NCI-H1048 (cell line): Measurements from ENCODE around the gene NEU1.
"Not testable (repeated sequence)": the region's sequence is repeated elsewhere in the genome, so short reads cannot be mapped to it uniquely, and the experiment has no call there.

Source experiments
- DNase-seq: peaks from one replicate; lab custom pipeline; 2025; lab: John Stamatoyannopoulos, UW

NEU1 gene

DNA sequence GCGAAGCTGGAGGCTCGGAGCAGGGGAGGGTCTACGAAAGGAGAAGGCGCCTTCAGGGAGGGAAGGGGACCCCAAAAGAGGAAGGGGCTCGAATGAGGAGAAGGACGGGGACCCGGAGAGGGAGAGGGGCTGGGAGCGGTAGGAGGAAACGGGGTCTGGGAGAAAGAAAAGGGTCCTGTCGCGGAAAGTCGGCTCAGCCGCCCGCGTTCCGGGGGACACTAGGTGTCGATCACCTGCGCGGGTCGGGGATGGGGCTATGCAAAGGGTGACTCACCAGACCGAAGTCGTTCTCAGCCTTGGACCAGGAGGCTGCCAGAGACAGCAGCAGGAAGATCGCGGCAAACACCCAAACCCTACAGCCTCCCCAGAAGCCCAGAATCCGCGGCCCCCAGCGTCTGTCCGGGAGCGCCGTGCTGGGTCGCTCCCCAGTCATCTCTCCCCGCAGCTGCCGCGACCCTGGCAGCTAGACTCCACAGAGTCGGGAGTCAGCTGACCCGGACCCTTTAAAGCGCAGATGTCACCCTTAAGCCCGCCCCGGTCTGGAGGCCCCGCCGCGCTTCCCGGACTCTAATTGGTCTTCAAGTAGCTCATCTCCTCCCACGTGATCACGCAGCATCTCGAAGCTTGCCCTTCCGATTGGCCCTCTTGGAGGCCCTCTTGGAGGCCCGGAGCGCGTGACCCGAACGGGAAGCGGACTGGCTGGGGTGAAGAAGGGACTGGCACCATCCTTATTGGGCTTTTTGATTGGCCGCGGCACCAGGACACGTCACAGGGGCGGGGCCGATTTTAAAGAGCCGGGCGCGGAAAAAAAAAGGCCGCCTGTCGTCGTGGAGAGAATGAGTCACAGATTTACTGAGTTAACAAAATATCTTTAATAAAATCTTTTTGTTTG lies at the start of gene NEU1:
Gene NEU1 (minus strand): TSS at position 478 of the 892 bp plus-strand sequence. CDS start 45 bp downstream, at position 433.
- DNase-seq = peak; percentile 100

- no peak for DNase-seq
Measured at GRCh38 chr6:31911826-31912585, 49.4 kb upstream of the NEU1 start.

GRCh38 chr6:31909298-31909697 lies 46.7 kb upstream of the NEU1 start:
- not testable (repeated sequence) for DNase-seq

DNA sequence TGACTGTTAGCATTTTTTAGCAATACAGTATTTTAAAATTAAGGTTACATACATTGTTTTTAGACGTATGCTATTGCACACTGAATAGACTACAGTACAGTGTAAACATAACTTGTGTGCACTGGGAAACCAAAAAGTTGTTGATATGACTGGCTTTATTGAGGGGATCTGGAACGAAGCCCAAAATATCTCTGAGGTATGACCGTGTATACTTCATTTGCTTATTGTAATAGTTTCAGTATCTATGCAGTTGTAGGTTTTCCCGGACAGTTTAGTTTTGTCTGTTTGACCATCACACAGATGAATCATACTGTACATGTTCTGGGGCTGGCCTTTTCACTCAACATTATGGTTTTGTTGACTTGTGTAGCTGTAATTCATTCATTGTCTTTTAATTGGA lies 46.2 kb upstream of the NEU1 start:
- DNase-seq = no peak

- DNase-seq = not testable (repeated sequence)
Measured at GRCh38 chr6:31908255-31908654, 45.6 kb upstream of the NEU1 start.

- DNase-seq = no peak
Measured at GRCh38 chr6:31907158-31907813, 44.7 kb upstream of the NEU1 start.

- not testable (repeated sequence) for DNase-seq
Measured at GRCh38 chr6:31906727-31907126, 44.1 kb upstream of the NEU1 start.

DNA sequence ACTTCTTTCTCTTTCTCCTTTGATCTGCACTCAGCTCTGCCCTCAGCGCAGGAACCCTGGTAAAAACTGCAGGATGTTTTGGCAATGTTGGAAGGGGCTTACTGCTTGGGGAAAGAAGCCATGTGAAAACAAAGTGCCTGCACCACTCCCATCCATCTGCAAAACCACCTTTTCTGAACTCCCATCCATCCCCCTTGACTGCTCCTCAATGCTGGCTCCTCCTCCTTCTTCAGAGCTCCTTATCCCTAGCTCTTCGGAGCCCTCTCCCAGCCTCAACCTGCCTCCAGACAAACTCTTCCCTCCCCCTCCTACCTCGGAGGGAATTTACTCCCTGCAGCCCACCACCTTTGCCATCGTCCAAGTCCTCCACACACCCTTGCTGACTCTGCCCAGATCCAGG lies 43.5 kb upstream of the NEU1 start:
- no peak for DNase-seq

- DNase-seq = no peak
Measured at GRCh38 chr6:31905041-31905440, 42.4 kb upstream of the NEU1 start.

DNA sequence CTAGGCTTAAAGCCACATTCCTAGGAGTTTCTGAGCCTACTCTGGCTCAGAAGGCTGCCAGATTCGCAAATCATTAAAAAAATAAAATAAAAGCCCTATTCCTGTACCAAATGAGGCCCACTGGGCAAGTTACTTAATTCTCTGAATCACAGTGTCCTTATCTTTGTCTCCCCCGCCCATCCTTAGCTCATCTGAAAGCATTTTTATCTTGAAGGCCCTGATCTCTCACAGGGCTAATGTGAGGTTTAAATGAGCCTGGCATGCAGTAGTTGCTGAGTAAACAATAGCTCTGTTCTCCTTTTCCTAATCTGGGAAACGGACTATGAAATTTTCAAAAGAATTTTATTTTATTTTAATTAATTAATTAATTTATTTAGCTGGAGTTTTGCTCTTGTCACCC lies 41.3 kb upstream of the NEU1 start:
- no peak for DNase-seq

DNA sequence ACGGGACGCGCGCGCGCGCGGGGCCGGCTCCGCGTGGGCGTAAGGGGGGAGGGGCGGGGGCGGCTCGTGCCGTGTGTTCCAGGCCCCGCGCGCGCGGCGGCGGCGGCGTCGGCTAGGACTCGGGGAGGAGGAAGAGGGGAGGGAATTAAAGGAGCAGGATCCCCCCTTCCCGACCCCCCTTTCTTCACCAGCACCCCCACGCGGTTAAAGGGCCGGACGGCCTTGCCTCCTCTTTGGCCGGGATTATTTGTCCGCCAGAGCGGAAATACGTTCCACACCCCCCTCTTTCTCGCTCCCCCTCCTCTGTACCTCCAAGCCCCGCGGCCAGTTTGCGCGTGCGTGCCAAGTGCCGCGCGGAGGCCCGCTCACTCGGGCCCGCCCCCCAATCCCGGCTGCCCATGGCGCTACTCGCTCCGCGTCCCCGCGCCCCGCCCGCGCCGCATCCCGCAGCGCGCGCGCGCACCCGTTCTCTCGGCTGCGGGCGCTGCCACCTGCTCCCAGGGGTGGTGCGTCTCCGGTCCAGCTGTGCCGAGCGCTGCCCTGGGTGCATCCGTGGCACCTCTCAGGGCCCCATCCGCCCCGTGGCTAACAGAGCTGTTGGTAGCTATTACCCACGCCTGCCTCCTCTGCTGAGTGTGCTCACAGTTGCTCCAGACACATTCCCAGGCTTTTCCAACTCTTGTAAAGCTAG lies 39.5 kb upstream of the NEU1 start, which contains the start of gene ZBTB12:
Gene ZBTB12 (minus strand): TSS at position 134 of the 691 bp plus-strand sequence. CDS start 781 bp downstream, outside the sequence.
- peak; percentile 85 for DNase-seq

DNA sequence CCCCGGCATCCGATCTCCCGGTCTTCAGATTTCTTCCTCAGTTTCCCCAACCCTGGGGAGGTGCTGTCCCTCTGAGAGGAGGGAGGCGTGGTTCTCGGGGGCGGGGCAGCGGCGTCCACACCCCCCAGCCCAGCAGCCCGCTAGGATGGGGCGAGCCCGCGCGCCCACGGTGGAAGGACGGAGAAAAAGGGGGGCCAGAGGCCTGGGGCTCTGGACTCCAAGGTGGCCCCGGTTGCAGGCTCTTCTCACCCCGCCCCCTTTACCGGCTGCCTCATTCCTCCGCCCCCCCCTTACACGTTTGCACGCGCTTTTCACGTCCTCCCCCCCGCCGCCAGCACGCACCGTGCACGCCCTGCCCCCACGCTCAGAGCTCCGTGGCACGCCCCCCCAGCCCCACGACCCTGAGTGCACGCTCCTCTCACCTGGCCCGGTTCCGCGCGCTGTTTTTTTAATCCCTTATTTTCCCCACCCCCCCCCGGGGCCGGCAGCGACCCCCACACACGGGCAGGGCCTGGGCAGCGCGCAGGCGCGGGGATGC lies 38.9 kb upstream of the NEU1 start:
- no peak for DNase-seq

GRCh38 chr6:31900917-31901414 lies 38.3 kb upstream of the NEU1 start:
- no peak for DNase-seq

- no peak for DNase-seq
Measured at GRCh38 chr6:31899882-31900722, 37.5 kb upstream of the NEU1 start.

GRCh38 chr6:31899215-31899614 lies 36.6 kb upstream of the NEU1 start:
- DNase-seq = no peak

DNA sequence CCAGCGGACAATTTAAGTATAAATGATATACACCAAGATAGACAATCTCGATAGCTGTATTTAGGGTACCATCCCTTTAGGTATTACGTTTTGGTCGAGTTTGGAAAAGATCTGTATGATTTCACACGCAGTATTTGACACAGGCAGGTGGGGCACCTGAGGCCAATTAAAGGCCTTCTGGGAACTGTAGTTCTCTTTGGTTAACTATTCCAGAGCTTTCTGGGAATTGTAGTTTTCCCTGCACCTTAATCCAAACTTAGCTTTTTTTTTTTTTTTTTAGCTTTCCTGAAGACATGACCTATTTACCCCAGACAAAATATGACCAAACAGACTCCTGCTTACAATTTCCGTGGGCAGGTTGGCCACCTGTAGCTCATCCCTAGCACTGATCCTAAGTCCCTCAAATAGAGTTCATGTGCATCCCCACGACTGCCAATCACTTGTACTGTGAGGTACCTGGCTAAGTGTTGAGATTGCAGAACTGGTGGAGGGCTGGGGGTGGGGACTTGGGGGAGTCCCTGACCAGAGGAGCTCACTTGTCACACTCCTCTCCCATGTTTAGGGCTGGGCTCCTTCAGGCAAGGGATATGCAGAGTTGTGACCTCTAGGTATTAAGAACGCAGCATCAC lies 35.9 kb upstream of the NEU1 start:
- no peak for DNase-seq

DNA sequence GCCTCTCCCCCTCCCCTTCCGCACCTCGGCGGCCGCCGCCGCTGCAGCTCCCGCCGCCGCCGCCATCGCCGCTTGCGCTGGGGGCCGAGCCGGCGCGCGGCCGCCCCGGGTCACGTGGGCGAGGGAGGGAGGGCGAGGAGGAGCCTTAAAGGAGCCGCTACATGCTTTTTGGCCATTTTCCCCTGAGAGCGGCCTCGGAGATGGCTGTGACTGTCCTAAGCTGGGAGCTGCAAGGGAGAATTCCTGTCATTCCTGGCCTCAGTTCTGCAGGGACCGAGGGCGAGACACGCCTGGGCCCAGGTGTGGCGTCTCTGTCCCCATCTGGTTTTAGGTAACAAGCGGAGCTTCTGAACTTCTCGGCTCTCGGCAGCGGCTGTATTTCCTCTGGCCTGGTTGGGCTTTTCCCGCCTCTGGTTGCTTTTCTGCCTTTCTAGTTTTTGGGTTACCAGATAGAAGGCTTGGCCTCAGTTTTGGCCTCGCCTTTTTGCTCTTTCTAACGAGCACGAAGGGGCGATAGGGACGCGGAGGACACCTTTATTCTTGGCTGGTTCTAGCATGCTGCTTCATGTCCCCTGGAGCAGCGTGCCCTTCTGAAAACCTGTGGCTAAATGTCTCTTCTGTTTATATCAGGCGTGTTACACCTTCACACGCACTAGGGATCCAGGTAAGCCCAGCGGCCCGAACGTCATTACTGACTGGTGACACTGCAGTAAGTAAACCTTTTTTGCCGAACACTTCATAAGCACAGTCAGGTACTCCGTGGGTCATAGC lies 35.2 kb upstream of the NEU1 start, which contains the start of gene EHMT2:
Gene EHMT2 (minus strand): TSS at position 87 of the 771 bp plus-strand sequence. CDS start 21 bp downstream, at position 66.
- peak; percentile 59 for DNase-seq

DNA sequence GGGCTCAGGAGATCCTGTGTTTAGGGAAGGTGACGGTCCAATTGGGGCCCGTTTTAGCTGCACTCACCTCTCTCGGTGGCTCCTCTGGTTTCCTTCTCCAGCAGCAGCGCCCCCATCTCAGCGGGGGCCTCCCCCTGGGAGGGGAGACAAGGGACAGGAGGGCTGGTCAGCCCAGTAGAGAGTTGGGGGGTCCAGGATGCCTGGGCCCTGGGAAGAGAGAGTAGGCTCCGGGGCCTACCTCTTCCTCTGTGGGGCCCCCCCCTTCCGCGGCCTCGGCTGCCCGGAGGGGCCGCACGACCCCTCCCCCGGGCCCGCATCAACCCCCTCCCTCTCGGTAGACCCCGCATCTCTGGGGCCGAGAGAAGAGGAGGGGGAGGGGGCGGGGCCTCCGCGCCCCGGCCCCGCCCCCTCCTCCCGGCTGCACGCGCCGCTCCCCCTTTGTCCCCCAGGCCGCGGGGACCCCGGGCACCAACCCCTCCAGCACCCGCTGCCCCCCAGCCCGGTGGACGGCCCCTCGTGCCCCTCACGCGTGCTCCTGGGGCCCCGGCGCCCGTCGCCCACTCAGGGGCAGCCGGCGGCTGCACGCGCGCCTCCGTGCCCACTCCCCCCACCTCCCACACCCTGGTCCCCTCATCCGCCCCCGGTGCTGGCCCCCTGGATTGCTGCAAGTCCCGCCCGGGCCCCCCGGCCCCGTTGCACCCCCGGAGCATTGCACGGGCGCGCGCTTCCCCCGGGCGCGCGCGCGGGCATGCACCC lies 34.4 kb upstream of the NEU1 start:
- no peak for DNase-seq
